Ramos (cell line): ENCODE measurements around the gene RFC4.
"Not testable (repeated sequence)": the region's sequence is repeated elsewhere in the genome, so short reads cannot be mapped to it uniquely, and the experiment has no call there.

Source experiments
- in situ Hi-C: fragments of 300-500 bp; cut with MboI; formaldehyde crosslinking; loops from one replicate; pipeline ENCODE4 v1.14.3; 2022; ENCODE audit warnings: low sequenced_read_pairs; ENCODE audit not compliant: unreplicated experiment

The RFC4 gene, protein sequence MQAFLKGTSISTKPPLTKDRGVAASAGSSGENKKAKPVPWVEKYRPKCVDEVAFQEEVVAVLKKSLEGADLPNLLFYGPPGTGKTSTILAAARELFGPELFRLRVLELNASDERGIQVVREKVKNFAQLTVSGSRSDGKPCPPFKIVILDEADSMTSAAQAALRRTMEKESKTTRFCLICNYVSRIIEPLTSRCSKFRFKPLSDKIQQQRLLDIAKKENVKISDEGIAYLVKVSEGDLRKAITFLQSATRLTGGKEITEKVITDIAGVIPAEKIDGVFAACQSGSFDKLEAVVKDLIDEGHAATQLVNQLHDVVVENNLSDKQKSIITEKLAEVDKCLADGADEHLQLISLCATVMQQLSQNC

DNA sequence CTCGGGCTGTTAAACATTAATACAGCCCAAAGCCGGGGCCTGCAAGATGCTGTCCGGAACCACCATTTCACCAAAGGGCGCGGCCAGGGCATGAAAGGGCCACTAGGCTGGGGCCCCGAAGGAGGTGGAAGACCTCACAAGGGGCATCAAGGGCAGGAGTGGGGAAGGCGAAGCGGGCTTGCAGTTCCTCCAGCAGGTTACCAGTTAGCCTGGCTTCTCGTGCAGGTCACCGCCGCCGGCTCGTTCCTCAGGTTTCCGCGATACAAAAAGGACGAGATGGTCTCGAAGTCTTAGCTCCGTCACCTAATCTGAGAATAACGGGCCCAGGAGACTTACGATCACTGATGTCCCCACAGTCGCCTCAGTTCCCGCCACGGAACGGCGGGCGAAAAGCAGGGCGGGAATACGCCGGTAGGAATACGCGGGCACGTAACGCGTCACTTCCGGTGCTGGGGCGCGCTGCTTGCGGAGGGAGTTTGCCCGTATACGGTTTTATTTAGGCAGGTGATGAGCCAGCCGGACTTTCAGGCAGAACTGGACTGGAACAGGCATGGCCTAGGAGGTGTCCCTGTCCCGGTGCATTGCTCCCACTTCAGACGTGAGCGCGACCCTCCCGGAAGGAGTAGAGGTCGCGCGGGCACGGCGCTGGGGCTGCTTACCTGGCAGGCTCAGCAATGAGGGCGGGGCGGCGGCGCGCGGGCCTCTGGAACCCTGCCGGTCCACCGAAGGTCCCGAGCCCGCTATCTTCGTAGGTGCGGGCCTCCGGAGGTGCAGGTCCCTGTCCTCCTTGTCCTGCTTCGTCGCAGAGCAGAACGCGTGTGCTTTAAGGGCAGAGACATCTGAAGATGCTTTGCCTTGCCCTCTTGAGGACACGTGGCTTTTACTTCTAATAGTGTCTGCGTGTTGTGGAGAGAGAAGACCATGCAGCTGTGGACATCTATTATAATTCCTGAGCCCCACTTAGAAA is at the start of gene RFC4:
TSS of gene RFC4 (minus strand) at position 394 of the 967 bp plus-strand sequence. CDS start 1,769 bp downstream, outside the sequence.
- in situ Hi-C loops: no loop called here

DNA sequence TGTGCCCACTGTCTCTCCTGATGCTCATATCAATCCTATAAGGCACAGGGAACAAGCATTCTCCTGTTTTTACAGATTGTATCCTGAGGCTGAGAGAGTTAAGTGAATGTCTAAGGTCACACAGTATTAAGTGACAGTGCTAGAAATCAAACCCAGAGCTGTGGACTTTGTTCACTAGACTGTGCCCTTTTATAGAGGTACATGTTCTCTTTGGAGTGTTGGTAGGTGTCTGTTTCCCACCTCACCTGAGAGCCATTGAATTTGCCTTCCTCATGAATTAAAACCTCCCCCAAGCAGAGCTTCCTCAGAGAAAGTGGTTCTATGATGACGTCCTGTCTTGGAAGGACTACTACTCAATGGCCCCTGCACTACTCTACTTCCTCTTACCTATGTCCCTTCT is 48.7 kb upstream of the RFC4 start:
- in situ Hi-C loops: no loop called here

DNA sequence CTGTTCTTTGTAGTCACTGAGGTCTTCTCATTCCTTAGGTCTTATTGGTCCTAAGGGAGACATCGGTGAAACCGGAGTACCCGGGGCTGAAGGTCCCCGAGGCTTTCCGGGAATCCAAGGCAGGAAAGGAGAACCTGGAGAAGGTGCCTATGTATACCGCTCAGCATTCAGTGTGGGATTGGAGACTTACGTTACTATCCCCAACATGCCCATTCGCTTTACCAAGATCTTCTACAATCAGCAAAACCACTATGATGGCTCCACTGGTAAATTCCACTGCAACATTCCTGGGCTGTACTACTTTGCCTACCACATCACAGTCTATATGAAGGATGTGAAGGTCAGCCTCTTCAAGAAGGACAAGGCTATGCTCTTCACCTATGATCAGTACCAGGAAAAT is 47.9 kb upstream of the RFC4 start:
- in situ Hi-C loops: no loop called here

DNA sequence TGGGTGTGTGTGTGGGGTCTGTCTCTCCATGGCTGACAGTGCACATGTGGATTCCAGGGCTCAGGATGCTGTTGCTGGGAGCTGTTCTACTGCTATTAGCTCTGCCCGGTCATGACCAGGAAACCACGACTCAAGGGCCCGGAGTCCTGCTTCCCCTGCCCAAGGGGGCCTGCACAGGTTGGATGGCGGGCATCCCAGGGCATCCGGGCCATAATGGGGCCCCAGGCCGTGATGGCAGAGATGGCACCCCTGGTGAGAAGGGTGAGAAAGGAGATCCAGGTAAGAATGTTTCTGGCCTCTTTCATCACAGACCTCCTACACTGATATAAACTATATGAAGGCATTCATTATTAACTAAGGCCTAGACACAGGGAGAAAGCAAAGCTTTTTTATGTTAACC is 46.7 kb upstream of the RFC4 start:
- in situ Hi-C loops: no loop called here

DNA sequence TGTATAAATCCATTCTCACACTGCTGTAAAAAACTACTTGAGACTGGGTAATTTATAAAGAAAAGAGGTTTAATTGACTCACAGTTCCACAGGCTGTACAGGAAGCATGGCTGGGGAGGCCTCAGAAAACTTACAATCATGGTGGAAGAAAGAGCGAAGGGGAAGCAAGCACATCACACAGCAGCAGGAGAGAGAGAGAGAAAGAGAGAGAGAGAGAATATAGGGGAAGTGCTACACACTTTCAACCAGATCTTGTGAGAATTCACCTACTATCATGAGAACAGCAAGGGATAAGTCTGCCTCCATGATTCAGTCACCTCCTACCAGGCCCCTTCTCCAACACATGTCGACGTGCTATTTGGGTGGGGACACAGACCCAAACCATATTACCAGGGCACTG is 45.6 kb upstream of the RFC4 start:
- in situ Hi-C loops: not testable (repeated sequence)

DNA sequence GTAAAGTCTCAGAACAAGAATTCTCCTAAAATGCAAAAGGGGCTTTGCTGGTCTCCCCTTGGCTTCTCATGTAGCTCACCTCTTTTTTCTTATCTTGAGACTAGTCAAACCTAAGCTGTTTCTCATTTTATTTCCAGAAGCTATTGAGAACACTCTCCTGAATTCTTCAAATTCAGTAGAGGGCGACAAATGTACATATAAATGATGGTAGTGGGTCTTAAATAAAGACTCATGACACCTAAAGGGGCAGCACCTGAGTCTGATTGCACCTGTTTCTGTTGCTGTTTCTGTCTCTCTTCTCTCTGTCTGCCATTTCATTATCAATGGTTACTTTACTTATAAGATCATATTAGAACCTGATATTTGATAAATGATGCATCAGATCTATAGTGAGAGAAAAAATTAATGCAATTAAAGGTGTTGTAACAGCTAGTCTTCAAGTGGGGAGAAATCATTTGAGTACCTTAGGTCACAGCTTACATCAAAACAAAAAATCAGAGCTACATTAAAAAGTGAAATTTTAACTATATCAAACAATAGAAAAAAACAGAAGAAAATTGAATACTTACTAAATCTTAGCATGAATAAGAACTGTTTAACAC is 43.2 kb upstream of the RFC4 start:
- in situ Hi-C loops: loop anchor here (5.0 to 25.0 kb wide), 2 partner anchors 313 to 838 kb away; no protein-coding TSS in a partner anchor

DNA sequence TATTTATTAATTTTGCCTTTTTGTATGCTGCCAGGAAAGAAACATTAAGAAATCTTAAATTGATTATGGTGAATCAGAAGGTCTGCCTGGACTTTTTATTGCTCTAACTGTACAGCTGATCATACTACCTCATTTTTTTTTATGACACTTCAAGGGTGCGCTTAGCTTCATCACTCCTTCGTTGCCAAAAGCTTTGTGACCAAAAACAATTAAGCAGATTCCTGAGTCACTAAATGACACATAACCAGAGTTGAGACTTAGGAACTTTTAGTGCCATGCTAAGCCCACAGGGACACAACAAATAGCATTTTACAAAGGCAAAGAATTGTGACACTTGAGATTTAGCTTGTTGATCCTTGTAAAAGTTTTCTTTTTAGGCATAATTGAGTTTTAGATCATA is 41.2 kb upstream of the RFC4 start:
- in situ Hi-C loops: loop anchor here (5.0 to 25.0 kb wide), 2 partner anchors 315 to 840 kb away; no protein-coding TSS in a partner anchor

DNA sequence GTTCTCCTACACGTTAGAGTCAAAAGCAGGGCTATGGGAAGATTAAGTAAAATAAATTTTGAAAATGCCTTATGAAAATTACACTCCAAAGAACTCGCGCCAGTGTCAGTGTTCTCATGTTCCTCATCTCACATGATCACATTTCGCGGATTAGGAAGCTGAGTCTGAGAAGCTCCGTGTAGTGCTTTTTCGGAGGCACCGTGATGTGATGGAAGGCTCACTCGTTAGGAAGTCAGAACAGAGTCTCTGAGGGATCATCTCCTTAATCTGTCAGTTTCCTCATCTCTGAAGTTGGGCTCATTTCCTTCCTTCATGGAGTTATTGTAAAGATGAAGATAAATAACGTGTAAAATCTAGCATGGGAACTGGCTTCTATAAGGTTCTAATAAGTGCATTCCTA is 39.5 kb upstream of the RFC4 start:
- in situ Hi-C loops: loop anchor here (5.0 to 25.0 kb wide), 2 partner anchors 317 to 842 kb away; no protein-coding TSS in a partner anchor

DNA sequence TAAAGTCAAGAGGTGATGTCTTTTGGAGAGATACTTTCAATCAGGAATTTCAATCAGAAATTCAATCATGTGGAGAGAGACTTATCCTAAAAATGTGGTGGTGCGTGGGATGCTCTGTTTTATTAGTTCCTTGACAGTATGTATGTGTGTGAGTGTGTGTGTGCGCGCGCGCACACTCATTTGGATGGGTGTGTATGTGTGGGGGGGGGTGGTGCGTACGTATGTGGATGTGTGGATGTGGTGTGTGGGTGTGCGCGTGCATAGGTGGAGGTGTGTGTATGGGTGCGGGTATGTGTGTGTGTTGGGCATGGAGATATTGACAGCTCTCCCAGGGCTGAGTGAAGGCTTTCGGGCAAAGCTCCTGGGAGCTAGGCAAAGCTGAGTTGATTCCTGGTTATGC is 38.6 kb upstream of the RFC4 start:
- in situ Hi-C loops: loop anchor here (5.0 to 25.0 kb wide), 2 partner anchors 317 to 842 kb away; no protein-coding TSS in a partner anchor

DNA sequence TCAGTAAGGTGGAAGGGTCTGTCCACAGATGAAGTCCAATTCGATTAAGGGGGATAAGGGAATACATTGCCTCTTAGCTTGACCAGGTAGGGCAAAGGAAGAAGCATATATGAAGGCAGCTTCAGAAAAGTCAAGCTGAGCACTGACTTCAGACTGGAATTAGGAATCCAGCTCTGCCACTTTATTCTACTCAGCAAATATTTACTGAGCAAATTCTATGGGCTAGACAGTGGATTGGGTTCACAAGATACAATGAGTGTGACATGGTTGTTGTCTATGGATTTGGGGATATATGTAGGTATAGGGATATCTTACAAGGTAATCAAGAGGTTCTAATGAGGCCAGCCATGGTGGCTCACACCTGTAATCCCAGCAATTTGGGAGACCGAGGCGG is 36.8 kb upstream of the RFC4 start:
- in situ Hi-C loops: loop anchor here (25.0 kb wide), 1 partner anchor 844 kb away; no protein-coding TSS in a partner anchor

DNA sequence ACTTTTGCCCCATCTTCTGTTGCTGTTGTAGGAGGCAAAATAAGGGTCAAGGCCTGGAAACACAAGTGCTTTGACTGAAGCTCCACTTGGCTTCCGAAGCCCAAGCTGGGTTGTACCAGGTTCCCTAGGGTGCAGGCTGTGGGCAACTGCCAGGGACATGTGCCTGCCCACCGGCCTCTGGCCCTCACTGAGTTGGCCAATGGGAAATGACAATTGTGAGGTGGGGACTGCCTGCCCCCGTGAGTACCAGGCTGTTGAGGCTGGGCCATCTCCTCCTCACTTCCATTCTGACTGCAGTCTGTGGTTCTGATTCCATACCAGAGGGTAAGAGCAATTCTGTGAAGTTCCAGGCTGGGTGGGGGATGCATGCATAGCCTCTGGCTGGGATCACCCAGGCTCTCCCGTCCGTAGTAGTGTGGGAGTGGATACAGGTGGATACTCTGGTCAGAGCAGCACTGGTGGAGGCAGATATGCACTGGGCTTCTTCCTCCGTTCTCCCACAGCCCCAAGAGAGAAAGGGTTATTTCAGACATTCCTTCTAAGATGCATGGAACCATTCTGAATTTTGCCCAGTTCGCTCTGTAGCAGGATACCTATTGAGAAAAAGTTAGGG is 36.2 kb upstream of the RFC4 start, which contains the start of gene ADIPOQ:
TSS of gene ADIPOQ (plus strand) at position 285 of the 613 bp plus-strand sequence. CDS start 10,349 bp downstream, outside the sequence.
- in situ Hi-C loops: loop anchor here (25.0 kb wide), 1 partner anchor 845 kb away; no protein-coding TSS in a partner anchor

DNA sequence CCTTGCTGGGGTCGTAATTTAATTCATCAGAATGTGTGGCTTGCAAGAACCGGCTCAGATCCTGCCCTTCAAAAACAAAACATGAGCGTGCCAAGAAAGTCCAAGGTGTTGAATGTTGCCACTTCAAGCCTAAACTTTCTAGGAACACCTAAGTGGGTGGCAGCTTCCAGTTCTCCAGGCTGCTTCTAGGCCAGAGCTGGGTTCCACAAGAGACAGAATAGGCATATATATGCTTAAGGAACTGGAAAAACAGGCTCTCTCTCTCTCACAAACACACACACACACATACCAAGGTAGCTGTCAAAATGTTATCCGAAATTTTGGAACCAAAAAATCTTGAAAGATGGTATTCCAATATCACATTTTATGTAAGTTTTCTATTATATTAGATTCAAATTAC is 35.3 kb upstream of the RFC4 start:
- in situ Hi-C loops: loop anchor here (25.0 kb wide), 1 partner anchor 846 kb away; no protein-coding TSS in a partner anchor

DNA sequence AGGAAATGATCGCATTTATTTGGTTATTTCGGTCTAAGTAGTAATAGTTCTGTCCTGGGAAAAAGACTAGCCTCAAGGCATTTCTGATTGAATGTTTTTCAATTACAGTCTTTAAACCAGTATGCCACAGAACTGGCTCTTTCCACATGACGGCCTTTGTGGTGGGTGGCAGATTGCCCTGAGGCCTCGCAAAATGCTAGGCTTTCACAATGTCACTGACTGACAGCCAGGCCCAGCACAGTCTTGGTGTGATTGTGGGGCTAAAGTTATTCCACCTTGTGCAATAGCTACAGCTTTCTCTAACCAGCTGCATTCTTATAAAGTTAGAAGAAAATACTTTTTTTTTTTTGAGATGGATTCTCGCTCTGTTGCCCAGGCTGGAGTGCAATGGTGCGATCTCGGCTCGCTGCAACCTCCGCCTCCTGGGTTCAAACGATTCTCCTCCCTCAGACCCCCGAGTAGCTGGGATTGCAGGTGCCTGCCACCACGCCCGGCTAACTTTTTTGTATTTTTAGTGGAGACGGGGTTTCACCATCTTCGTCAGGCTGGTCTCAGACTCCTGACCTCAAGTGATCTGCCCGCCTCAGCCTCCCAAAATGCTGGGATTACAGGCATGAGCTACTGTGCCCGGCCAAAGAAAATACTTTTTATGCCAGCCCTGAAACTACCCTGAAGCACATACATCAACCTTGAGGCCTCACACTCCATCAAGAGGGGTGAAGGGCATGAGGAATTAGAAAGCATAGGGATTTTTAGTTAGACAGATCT is 33.8 kb upstream of the RFC4 start:
- in situ Hi-C loops: loop anchor here (25.0 kb wide), 1 partner anchor 847 kb away; no protein-coding TSS in a partner anchor

DNA sequence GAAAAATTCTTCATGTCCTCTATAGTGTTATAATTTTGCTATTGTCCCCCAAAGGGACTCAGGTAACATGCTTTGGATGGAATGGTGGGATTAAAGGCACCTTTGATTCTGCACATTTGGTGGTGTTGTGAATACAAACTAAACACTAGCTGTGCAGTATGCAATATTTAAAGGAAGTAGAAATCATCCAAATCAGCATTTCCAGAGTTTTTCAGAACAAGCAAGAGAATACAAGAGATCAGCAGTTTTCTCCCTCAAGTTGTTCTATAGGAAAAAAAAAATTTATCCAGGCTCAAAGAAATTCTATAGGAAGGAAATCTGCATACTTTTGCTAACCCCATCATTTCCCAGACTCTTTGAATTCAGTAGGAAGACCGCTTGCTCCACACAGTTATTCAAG is 26.0 kb upstream of the RFC4 start:
- in situ Hi-C loops: loop anchor here (25.0 kb wide), 1 partner anchor 855 kb away; no protein-coding TSS in a partner anchor

DNA sequence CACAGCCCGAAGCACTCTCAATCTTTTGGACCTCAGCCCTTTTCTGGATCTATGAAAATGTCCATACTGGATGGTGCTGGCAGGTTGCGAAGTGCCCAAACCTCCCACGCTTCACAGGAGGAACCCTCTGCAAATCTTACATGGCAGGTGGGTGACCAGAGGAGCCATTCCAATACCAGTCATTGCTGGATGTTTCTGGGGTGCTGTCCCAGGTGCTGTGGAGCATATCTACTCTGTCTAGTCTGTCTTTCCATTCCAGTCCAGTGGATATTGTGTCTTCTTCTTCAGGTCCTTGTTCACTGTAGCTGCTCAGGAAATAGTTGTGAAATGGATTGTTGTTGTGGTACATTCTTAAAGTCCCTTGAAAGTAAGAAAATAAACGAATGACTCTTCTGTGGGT is 25.5 kb upstream of the RFC4 start:
- in situ Hi-C loops: loop anchor here (25.0 kb wide), 1 partner anchor 856 kb away; no protein-coding TSS in a partner anchor

DNA sequence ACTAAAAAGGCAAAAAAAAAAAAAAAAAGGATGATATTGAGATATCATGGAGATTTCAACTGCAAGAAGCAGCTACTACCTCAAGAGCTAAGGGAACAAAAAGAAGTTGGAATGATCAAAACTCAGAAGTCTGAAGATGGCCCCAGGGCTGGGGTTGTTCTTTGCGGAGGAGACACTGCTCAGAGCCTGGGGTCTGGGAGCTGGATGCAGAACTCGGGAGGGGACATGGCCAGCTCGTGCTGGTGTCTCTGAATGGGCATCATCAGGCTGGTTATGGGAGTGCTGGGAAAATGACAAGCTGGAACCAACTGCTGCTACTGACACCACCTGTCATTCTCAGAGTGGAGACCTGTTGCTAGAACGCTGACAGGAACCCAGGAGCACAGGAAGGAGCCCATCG is 22.1 kb upstream of the RFC4 start:
- in situ Hi-C loops: loop anchor here (25.0 kb wide), 1 partner anchor 859 kb away; no protein-coding TSS in a partner anchor

DNA sequence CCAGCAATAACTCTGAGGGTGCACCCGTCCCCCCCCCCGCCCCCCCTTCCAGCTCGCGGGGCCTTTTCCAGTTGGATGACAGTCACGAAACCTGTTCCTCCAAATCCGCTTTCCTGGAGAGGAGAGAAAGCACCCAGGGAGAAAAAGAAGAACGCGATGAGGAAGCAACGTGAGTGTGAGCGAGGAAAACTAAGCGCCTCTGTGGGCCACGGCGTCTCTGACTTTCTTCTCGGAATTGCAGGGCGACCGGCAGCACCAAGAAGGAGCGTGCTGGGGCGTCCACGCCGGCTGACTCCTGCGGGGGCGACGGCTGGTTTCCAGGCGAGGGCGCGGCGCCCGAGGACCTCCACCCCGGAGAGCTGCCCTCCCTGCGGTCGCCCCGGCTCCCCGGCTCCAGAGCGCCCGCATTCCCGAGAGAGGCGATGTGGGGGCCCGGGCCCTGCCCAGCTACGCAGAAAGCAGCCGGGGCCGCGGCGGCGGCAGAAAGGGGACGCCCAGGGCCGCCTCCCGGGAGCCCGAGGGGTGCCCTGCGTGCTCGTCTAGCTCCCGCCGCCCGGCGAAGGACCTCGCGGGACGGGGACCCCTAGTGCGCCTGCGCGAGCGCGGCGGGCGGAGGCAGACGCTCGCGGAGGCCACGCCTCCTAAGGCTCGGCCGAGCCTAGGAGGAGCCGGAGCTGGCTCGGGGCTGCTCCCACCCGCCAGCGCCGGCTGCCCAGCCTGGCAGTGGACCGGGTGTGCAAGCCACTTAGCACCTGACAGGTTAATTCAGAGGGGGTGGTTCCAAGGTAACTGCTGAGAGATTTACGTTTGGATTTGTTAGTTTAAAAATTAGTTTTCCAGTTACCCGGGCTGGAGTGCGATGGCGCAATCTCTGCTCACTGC is 20.9 kb upstream of the RFC4 start:
- in situ Hi-C loops: loop anchor here (25.0 kb wide), 1 partner anchor 860 kb away; no protein-coding TSS in a partner anchor
